ENCODE data around the gene CMTM1.

Gene CMTM1

GRCh38 chr16:66568355-66568754, 2.1 kb downstream of the CMTM1 start:
- DNase-seq (ENCODE audit: insufficient read length, low spot score) (no peak), FAIRE-seq (no peak)
- TF ChIP-seq CTCF (IDR thresholded peaks at IDR 0.05; ENCODE audit: insufficient read depth, missing control alignments): no peak

GRCh38 chr16:66569131-66569530, 2.9 kb downstream of the CMTM1 start:
- TF ChIP-seq CTCF (IDR thresholded peaks at IDR 0.05; ENCODE audit: insufficient read depth, missing control alignments): no peak
- no peak for FAIRE-seq
- no peak for DNase-seq (ENCODE audit: insufficient read length, low spot score)

- no peak for TF ChIP-seq CTCF (IDR thresholded peaks at IDR 0.05; ENCODE audit: insufficient read depth, missing control alignments)
- FAIRE-seq: no peak
- no peak for DNase-seq (ENCODE audit: insufficient read length, low spot score)
These were observed 3.7 kb downstream of the CMTM1 start for GRCh38 chr16:66569827-66570405.

- FAIRE-seq: no peak
- TF ChIP-seq CTCF (IDR thresholded peaks at IDR 0.05; ENCODE audit: insufficient read depth, missing control alignments): no peak
- DNase-seq (ENCODE audit: insufficient read length, low spot score): no peak
These were observed 6.1 kb downstream of the CMTM1 start for GRCh38 chr16:66572356-66572755.

- no peak for TF ChIP-seq CTCF (IDR thresholded peaks at IDR 0.05; ENCODE audit: insufficient read depth, missing control alignments)
- DNase-seq (ENCODE audit: insufficient read length, low spot score) (no peak), FAIRE-seq (no peak)
These were observed 7.8 kb downstream of the CMTM1 start for GRCh38 chr16:66574081-66574480.

GRCh38 chr16:66574531-66574930, 8.3 kb downstream of the CMTM1 start:
- TF ChIP-seq CTCF (IDR thresholded peaks at IDR 0.05; ENCODE audit: insufficient read depth, missing control alignments): no peak
- DNase-seq (ENCODE audit: insufficient read length, low spot score) (no peak), FAIRE-seq (no peak)

GRCh38 chr16:66575060-66575459, 8.8 kb downstream of the CMTM1 start:
- DNase-seq (ENCODE audit: insufficient read length, low spot score): no peak
- FAIRE-seq: no peak
- no peak for TF ChIP-seq CTCF (IDR thresholded peaks at IDR 0.05; ENCODE audit: insufficient read depth, missing control alignments)
